Large intestine (tissue), 3 donors: ENCODE data around the gene TARBP2. TPM values are rescaled to one million over a fixed set of nuclear protein-coding genes. Genes with fewer than 3 reads are reported as not detected.

ENCODE experiments used
- DNase-seq, 2 donors: peaks; one replicate each; pipeline versions ENCODE4 v3.0.0 to v3.0.0-alpha.2; 2013
- H3K27ac ChIP-seq: one replicate; pipeline ENCODE4 v1.5.1; 2013; ENCODE audit warnings: low read length
- H3K27me3 ChIP-seq: 2 replicates; pipeline ENCODE4 v1.6.1; 2013; ENCODE audit warnings: low read length; ENCODE audit not compliant: control insufficient read depth, insufficient read depth
- H3K36me3 ChIP-seq: 2 replicates; pipeline ENCODE4 v1.6.1; 2013; ENCODE audit warnings: low read length; ENCODE audit not compliant: control insufficient read depth, insufficient read depth
- H3K4me1 ChIP-seq: one replicate; pipeline ENCODE4 v1.6.1; 2013; ENCODE audit warnings: low read length; ENCODE audit not compliant: control insufficient read depth, insufficient read depth
- H3K4me3 ChIP-seq: one replicate; pipeline ENCODE4 v1.5.1; 2013; ENCODE audit warnings: low read length
- H3K9me3 ChIP-seq: one replicate; pipeline ENCODE4 v1.6.1; 2013; ENCODE audit warnings: mild to moderate bottlenecking, low read depth, low read length, moderate library complexity; ENCODE audit not compliant: control insufficient read depth
- WGBS: methylation state at CpG from one replicate; pipeline ENCODE4 v1.1.5; 2013; ENCODE audit warnings: low lambda C conversion rate; ENCODE audit not compliant: insufficient coverage; 5-methylcytosine and 5-hydroxymethylcytosine counted together
- polyA plus RNA-seq: library from polyadenylated mRNA; unstranded; fragments of 120-200 nt; gene quantifications from one replicate; pipeline ENCODE4 v1.2.1, GENCODE V29; 2013

Gene TARBP2
- polyA plus RNA-seq, 1 donor: 34.0 TPM

DNA sequence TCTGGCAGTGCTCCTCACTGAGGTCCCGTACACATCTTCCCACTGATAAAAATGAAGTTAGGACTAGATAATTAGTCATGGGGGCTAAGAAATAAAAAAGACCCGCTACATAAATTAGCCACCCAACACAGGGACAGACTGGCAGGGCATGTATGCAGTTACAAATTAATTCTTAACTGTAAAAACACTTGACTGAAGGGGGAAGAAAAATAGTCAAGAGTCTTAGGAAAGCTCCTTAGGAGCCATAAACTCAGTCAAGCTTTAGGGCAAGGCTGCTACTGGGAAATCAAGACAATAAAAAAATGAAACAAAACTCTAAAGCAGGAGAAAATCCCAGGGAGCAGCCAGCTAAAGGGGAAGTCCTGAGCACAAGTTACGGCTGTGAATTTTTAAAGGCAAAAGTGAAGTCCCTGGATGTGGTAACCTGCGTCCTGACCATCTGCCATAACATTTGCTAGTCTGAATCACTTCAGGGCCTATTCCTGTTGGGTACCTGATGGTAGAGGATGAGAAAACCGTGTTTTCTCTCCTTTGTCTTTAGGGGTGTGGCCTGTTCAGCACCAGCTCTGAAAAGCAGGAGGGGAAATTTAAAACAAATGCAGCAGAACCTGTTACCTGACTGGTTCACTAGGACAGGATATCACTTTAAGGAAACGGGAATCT is 13.7 kb downstream of the TARBP2 start:
- H3K4me1 ChIP-seq: no peaks in the 10 kb centered on the region
- peaks cover 84% of the 10 kb centered on the region for H3K36me3 ChIP-seq
- no peaks in the 10 kb centered on the region for H3K9me3 ChIP-seq
- no peak overlapping the region for H3K27ac ChIP-seq
- no peaks in the 10 kb centered on the region for H3K27me3 ChIP-seq
- DNase-seq: no peak
- H3K4me3 ChIP-seq: no peak overlapping the region
- WGBS: 93% methylated on average over 3 of the region's 6 CpGs

- WGBS: no CpG with 5 or more reads among the region's 2 CpGs
- no peak for DNase-seq
- Histone ChIP-seq H3K27ac (no peak overlapping the region), H3K36me3 (peaks cover 87% of the 10 kb centered on the region), H3K9me3 (no peaks in the 10 kb centered on the region), H3K27me3 (no peaks in the 10 kb centered on the region), H3K4me1 (no peaks in the 10 kb centered on the region), H3K4me3 (no peak overlapping the region)
Measured at GRCh38 chr12:53515291-53515680, 14.2 kb downstream of the TARBP2 start.

- no peaks in the 10 kb centered on the region for H3K27me3 ChIP-seq
- no CpG with 5 or more reads among the region's 13 CpGs for WGBS
- H3K9me3 ChIP-seq: no peaks in the 10 kb centered on the region
- no peak for DNase-seq
- no peaks in the 10 kb centered on the region for H3K4me1 ChIP-seq
- no peak overlapping the region for H3K4me3 ChIP-seq
- H3K36me3 ChIP-seq: peaks cover 91% of the 10 kb centered on the region
- H3K27ac ChIP-seq: no peak overlapping the region
Measured at GRCh38 chr12:53516758-53517455, 15.8 kb downstream of the TARBP2 start.

GRCh38 chr12:53518381-53518780 is 17.3 kb downstream of the TARBP2 start:
- no peak overlapping the region for H3K27ac ChIP-seq
- H3K4me3 ChIP-seq: no peak overlapping the region
- no peaks in the 10 kb centered on the region for H3K27me3 ChIP-seq
- H3K36me3 ChIP-seq: peaks cover 90% of the 10 kb centered on the region
- H3K9me3 ChIP-seq: no peaks in the 10 kb centered on the region
- WGBS: no CpG with 5 or more reads among the region's 5 CpGs
- no peak for DNase-seq
- H3K4me1 ChIP-seq: no peaks in the 10 kb centered on the region

DNA sequence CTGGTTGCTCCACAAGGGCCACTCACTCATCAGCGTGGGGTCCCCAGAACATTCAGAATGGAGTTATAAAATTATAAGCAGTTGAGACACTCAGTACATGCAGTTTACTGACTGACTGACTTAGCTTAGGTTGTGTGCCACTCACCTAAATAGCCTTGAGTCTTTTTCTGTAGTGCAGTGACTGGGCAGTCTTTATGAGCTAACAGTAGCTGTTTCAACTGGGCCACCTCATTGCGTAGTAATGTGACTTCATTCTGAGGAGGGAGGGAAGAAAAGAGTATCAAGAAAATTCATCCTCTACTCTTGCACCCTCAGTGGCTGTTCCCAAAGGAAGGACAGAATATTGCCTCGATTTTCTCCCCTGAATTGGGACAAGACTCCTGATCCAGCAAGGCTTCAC is 22.0 kb downstream of the TARBP2 start:
- WGBS: 100% methylated on average over 1 of the region's 3 CpGs
- H3K4me1 ChIP-seq: no peaks in the 10 kb centered on the region
- no peaks in the 10 kb centered on the region for H3K9me3 ChIP-seq
- no peak overlapping the region for H3K27ac ChIP-seq
- DNase-seq: no peak
- H3K36me3 ChIP-seq: peaks cover 75% of the 10 kb centered on the region
- H3K27me3 ChIP-seq: no peaks in the 10 kb centered on the region
- H3K4me3 ChIP-seq: no peak overlapping the region

GRCh38 chr12:53524476-53524875 is 23.4 kb downstream of the TARBP2 start:
- WGBS: no CpG with 5 or more reads among the region's 13 CpGs
- no peak overlapping the region for H3K4me3 ChIP-seq
- H3K4me1 ChIP-seq: no peaks in the 10 kb centered on the region
- no peaks in the 10 kb centered on the region for H3K27me3 ChIP-seq
- H3K9me3 ChIP-seq: no peaks in the 10 kb centered on the region
- DNase-seq: no peak
- H3K27ac ChIP-seq: no peak overlapping the region
- peaks cover 69% of the 10 kb centered on the region for H3K36me3 ChIP-seq

GRCh38 chr12:53530061-53530460 is 29.0 kb downstream of the TARBP2 start:
- WGBS: no CpG with 5 or more reads among the region's 2 CpGs
- no peaks in the 10 kb centered on the region for H3K4me1 ChIP-seq
- no peak overlapping the region for H3K27ac ChIP-seq
- peaks cover 66% of the 10 kb centered on the region for H3K36me3 ChIP-seq
- H3K9me3 ChIP-seq: no peaks in the 10 kb centered on the region
- no peak for DNase-seq
- H3K4me3 ChIP-seq: no peak overlapping the region
- H3K27me3 ChIP-seq: no peaks in the 10 kb centered on the region

- H3K27me3 ChIP-seq: no peaks in the 10 kb centered on the region
- peaks cover 70% of the 10 kb centered on the region for H3K36me3 ChIP-seq
- no peak for DNase-seq
- no peak overlapping the region for H3K27ac ChIP-seq
- H3K4me1 ChIP-seq: no peaks in the 10 kb centered on the region
- no peak overlapping the region for H3K4me3 ChIP-seq
- no peaks in the 10 kb centered on the region for H3K9me3 ChIP-seq
- WGBS: no CpG with 5 or more reads among the region's 4 CpGs
Measured at GRCh38 chr12:53530920-53531319, 29.8 kb downstream of the TARBP2 start.

GRCh38 chr12:53532021-53532420 is 30.9 kb downstream of the TARBP2 start:
- 80% methylated on average over 2 of the region's 3 CpGs for WGBS

GRCh38 chr12:53532524-53533445 is 31.7 kb downstream of the TARBP2 start:
- no CpG with 5 or more reads among the region's 7 CpGs for WGBS
- peaks cover 73% of the 10 kb centered on the region for H3K36me3 ChIP-seq

More at GRCh38 chr12:53532021-53532420, 30.9 kb downstream of the TARBP2 start:
- Histone ChIP-seq H3K36me3 (peaks cover 73% of the 10 kb centered on the region), H3K4me3 (no peak overlapping the region), H3K27ac (no peak overlapping the region), H3K9me3 (no peaks in the 10 kb centered on the region), H3K4me1 (no peaks in the 10 kb centered on the region), H3K27me3 (no peaks in the 10 kb centered on the region)
- DNase-seq: no peak

More at GRCh38 chr12:53532524-53533445, 31.7 kb downstream of the TARBP2 start:
- H3K27me3 ChIP-seq: no peaks in the 10 kb centered on the region
- H3K4me3 ChIP-seq: no peak overlapping the region
- H3K27ac ChIP-seq: no peak overlapping the region
- DNase-seq: no peak
- no peaks in the 10 kb centered on the region for H3K4me1 ChIP-seq
- no peaks in the 10 kb centered on the region for H3K9me3 ChIP-seq
